GM21447 (cell line): ENCODE results near the gene HELQ.
"Not testable (repeated sequence)": the region's sequence is repeated elsewhere in the genome, so short reads cannot be mapped to it uniquely, and the experiment has no call there.

Source experiments
- ATAC-seq: cut with Tn5 transposase; IDR thresholded peaks from one replicate; pipeline ENCODE4 v1.9.1; 2021; ENCODE audit not compliant: unreplicated experiment

HELQ gene

GRCh38 chr4:83455281-83456183, at the start of gene HELQ, which contains the start of gene MRPS18C:
Gene HELQ (minus strand): TSS chr4:83455823. CDS start chr4:83455693, 130 bp downstream.
Gene MRPS18C (plus strand): TSS chr4:83456058. CDS start chr4:83456078, 20 bp downstream.
- peak; percentile 92 for ATAC-seq

- no peak for ATAC-seq
Observed at GRCh38 chr4:83504996-83505395, 49.4 kb upstream of the HELQ start.

GRCh38 chr4:83504503-83504902, 48.9 kb upstream of the HELQ start:
- no peak for ATAC-seq

- no peak for ATAC-seq
Observed at GRCh38 chr4:83503974-83504373, 48.4 kb upstream of the HELQ start.

- not testable (repeated sequence) for ATAC-seq
Observed at GRCh38 chr4:83501671-83502070, 46.0 kb upstream of the HELQ start.

- no peak for ATAC-seq
Observed at GRCh38 chr4:83498187-83498586, 42.6 kb upstream of the HELQ start.

GRCh38 chr4:83496085-83496917, 40.7 kb upstream of the HELQ start:
- not testable (repeated sequence) for ATAC-seq

GRCh38 chr4:83490876-83491450, 35.3 kb upstream of the HELQ start:
- ATAC-seq = peak; percentile 78

- ATAC-seq = no peak
Observed at GRCh38 chr4:83489711-83490326, 34.2 kb upstream of the HELQ start.

GRCh38 chr4:83486457-83487129, 31.0 kb upstream of the HELQ start:
- no peak for ATAC-seq

- ATAC-seq = peak; percentile 94
Observed at GRCh38 chr4:83484500-83485461, 29.2 kb upstream of the HELQ start, which contains the start of gene ABRAXAS1. Gene ABRAXAS1 (minus strand): TSS chr4:83485100. CDS start chr4:83485072, 28 bp downstream.

- no peak for ATAC-seq
Observed at GRCh38 chr4:83473966-83474365, 18.3 kb upstream of the HELQ start.

- no peak for ATAC-seq
Observed at GRCh38 chr4:83473423-83473822, 17.8 kb upstream of the HELQ start.

GRCh38 chr4:83456184-83456501, 520 bp upstream of the HELQ start:
- ATAC-seq = no peak

- no peak for ATAC-seq
Observed at GRCh38 chr4:83454686-83455085, 937 bp downstream of the HELQ start.

- ATAC-seq = no peak
Observed at GRCh38 chr4:83449009-83449408, 6.6 kb downstream of the HELQ start.

GRCh38 chr4:83440899-83441298, 14.7 kb downstream of the HELQ start:
- ATAC-seq = no peak

- ATAC-seq = no peak
Observed at GRCh38 chr4:83440148-83440814, 15.3 kb downstream of the HELQ start.

- no peak for ATAC-seq
Observed at GRCh38 chr4:83438719-83439118, 16.9 kb downstream of the HELQ start.
